Raji (cell line): ENCODE data around the gene ACSF2.

Source experiments
- POLR2A ChIP-seq: IDR thresholded peaks from 2 replicates; pipeline ENCODE4 v1.6.1; 2011; ENCODE audit warnings: low read depth, low read length, control low read depth; ENCODE audit not compliant: insufficient read depth

The ACSF2 gene

GRCh38 chr17:50465171-50465570, 39.2 kb downstream of the ACSF2 start:
- no peak for TF ChIP-seq POLR2A

DNA sequence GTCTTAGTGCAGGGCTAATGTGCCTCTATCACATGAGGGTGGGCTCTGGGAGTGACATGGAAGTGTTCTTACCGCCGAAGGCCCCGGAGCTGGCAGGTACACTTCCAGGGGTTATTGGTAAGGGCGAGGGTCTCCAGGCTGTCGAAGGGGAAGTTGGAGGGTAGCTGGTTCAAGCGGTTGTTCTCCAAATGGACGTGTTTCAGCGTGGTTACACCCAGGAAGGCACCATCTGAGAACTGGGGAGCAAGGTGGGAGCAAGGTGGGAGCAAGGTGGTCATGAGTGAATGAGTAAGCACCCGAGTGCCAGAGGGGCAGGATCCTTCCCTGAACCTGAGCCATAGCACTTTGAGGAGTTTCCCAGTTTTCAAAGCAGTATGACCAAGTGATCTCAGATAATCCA, 39.6 kb downstream of the ACSF2 start:
- no peak for TF ChIP-seq POLR2A

GRCh38 chr17:50466371-50467113, 40.5 kb downstream of the ACSF2 start:
- TF ChIP-seq POLR2A = 0 out of 2 replicates have a peak, but pooled peaks have one; percentile 27

- TF ChIP-seq POLR2A = no peak
Observed at GRCh38 chr17:50467114-50467854, 41.3 kb downstream of the ACSF2 start.

GRCh38 chr17:50467855-50468303, 41.9 kb downstream of the ACSF2 start:
- TF ChIP-seq POLR2A = no peak

GRCh38 chr17:50468304-50469207, 42.5 kb downstream of the ACSF2 start, which contains the start of gene CHAD:
Gene CHAD, minus strand, starts transcription at chr17:50468880. Its CDS starts 67 bp downstream, at chr17:50468813.
- no peak for TF ChIP-seq POLR2A

DNA sequence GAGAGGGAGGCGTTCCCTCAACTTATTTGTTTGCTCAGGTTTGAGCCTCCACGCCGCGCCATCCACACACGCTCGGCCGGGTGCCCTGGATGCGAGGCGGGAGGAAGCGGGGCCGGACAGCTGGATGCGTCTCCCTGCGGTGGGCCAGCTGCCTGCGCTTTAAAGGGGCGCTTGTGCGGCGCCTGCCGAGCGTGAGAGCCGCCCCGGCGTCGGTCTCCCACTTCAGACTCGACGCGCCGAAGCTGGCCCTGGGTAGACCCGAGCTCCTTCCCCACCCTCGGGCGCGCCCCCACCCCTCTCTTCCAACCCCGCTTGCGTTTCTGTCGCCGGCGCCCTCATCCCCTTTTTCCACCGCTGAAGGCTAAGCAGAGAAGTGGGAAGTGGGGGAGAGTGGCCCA, 43.2 kb downstream of the ACSF2 start:
- TF ChIP-seq POLR2A = no peak

DNA sequence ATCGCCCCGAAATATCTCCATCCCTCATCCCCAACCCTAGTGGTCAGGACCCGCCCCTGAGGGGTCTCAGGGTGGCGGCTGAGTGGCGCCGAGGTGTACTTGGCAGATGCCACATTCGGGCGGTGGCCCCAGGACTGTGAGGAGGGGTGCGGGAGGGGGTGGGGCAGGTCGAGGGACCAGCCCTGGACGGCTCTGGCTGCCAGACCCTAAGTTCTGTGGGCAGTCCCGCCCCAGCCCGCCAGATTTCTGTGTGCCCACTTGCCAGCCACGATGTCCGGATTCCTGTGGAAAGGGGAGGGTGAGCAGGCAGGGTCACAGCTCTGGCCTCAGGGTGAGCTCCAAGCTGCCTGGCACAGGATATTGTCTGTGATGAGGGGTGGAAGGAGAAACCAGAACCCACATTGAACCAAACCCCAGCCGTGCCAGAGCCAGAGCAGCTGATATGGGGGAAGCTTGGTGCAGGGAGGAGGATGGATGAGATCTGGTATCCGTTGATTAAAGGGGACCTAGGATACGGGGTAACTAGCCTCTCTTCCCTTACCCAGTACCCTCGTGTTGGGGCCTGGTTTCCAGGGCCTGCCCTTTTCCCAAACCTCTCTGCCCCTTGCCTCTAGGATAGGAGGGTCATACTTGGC, 43.8 kb downstream of the ACSF2 start:
- TF ChIP-seq POLR2A = no peak

GRCh38 chr17:50470426-50470825, 44.4 kb downstream of the ACSF2 start:
- no peak for TF ChIP-seq POLR2A

DNA sequence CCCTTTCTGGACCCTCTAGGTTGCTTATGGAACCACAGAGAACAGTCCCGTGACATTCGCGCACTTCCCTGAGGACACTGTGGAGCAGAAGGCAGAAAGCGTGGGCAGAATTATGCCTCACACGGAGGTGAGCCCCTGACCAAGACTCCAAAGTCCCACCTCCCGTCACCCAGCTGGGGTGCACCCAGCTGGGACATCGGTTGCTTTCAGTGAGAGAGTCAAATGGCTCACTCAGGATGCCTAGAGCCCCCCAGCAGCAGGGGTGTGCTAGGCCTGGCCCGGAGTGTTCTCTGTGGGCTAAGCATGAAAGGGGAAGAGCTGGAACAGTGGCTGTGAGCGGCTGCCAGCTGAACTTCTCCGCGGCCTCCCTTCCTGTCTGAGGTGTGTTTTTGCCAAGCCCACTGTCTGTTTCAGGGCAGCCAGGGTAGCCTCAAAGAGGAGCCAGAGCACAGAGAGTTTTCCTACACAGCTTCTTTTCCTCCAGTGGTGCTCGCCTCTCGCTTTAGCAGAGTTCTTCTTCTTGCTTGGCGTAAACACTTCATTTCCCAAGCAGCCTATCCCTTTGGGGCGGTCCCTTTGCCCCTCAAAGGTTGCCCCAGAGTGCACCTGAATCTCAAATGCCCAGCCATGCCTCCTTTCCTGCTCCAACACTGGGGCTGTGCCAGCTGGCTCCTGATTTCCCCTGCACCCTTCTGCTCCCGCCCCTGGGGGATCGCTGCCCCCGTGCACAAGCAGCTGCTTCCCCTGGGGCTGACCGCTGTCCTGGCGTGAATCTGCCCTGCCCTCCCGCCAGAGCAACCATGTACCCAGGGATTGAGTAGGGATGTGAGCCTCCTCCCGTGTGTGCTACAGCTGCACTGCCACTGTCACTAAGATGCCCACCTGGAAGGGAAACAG, 45.2 kb downstream of the ACSF2 start:
- TF ChIP-seq POLR2A = no peak

DNA sequence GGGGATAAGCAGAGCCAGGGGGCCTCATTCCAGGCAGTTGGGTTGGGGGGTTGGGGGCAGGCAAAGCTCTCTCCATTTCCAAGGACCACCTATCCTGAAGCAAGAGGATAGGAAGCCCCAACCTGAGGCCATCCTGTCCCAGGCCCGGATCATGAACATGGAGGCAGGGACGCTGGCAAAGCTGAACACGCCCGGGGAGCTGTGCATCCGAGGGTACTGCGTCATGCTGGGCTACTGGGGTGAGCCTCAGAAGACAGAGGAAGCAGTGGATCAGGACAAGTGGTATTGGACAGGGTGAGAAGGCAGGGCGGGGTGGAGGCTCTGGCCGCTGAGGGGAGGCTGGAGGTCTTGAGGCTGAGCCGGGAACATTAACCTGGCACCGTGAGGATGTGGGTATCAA, 46.3 kb downstream of the ACSF2 start:
- no peak for TF ChIP-seq POLR2A

- TF ChIP-seq POLR2A = no peak
Observed at GRCh38 chr17:50473901-50474300, 47.9 kb downstream of the ACSF2 start.

- TF ChIP-seq POLR2A = no peak
Observed at GRCh38 chr17:50474523-50474922, 48.5 kb downstream of the ACSF2 start.

- no peak for TF ChIP-seq POLR2A
Observed at GRCh38 chr17:50475362-50475761, 49.3 kb downstream of the ACSF2 start.
